ENCODE data around the gene FBXW2. TPM values are rescaled to one million over a fixed set of nuclear protein-coding genes. Genes with fewer than 3 reads are reported as not detected.

Gene FBXW2
- total RNA-seq, 2 donors from 2014 or later, result 63.2 to 77.1 TPM

GRCh38 chr9:120717176-120717575 is 76.0 kb downstream of the FBXW2 start:
- Histone ChIP-seq H3K4me3 (ENCODE audit: low read length) (no peak overlapping the region), H3K36me3 (ENCODE audit: control insufficient read depth, insufficient read depth, low read length) (no peaks in the 10 kb centered on the region), H3K9ac (ENCODE audit: extremely low read depth, low read length, poor library complexity, severe bottlenecking) (no peak overlapping the region), H3K4me1 (ENCODE audit: control insufficient read depth, insufficient read depth, low read length) (peaks cover 5% of the 10 kb centered on the region), H3K27ac (ENCODE audit: low read depth, low read length) (no peak overlapping the region), H3K9me3 (ENCODE audit: control insufficient read depth, low read length) (no peaks in the 10 kb centered on the region), H3K27me3 (ENCODE audit: control insufficient read depth, insufficient read depth, low read length, poor library complexity, severe bottlenecking) (peaks cover 14% of the 10 kb centered on the region)
- Mint-ChIP-seq H3K27ac (no peak overlapping the region), H3K9me3 (no peaks in the 10 kb centered on the region), H3K4me3 (no peak overlapping the region), H3K36me3 (ENCODE audit: low read depth) (no peaks in the 10 kb centered on the region), H3K4me1 (peaks cover 13% of the 10 kb centered on the region), H3K27me3 (ENCODE audit: insufficient read depth) (peaks cover 17% of the 10 kb centered on the region)
- TF ChIP-seq, protein P1, sequence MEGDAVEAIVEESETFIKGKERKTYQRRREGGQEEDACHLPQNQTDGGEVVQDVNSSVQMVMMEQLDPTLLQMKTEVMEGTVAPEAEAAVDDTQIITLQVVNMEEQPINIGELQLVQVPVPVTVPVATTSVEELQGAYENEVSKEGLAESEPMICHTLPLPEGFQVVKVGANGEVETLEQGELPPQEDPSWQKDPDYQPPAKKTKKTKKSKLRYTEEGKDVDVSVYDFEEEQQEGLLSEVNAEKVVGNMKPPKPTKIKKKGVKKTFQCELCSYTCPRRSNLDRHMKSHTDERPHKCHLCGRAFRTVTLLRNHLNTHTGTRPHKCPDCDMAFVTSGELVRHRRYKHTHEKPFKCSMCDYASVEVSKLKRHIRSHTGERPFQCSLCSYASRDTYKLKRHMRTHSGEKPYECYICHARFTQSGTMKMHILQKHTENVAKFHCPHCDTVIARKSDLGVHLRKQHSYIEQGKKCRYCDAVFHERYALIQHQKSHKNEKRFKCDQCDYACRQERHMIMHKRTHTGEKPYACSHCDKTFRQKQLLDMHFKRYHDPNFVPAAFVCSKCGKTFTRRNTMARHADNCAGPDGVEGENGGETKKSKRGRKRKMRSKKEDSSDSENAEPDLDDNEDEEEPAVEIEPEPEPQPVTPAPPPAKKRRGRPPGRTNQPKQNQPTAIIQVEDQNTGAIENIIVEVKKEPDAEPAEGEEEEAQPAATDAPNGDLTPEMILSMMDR (conservative IDR thresholded peaks at IDR 0.05), result no peak
- DNase-seq, result no peak
- 88 to 95% methylated on average over 1 to 2 of the region's 2 CpGs for WGBS, 2 experiments (ENCODE audit: insufficient coverage in 1 of 2, insufficient read length in 1 of 2)

DNA sequence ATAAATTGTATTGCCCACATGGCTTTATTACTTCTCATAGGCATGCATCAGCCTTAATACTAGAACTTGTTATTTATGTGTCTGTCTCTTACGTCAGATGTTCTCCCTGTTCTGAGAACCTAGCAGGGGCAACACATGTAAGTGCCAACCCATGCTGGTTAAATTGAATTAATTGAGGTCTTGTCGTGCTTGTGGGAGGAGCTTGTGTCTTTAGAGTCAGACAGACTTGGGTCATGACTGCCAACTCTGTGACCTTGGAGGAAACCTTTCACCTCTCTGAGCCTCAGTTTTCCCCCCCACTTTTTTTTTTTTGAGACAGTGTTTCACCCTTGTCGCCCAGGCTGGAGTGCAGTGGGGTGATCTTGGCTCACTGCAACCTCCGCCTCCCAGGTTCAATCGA is 76.7 kb downstream of the FBXW2 start:
- Histone ChIP-seq H3K9me3 (ENCODE audit: control insufficient read depth, low read length) (no peaks in the 10 kb centered on the region), H3K27me3 (ENCODE audit: control insufficient read depth, insufficient read depth, low read length, poor library complexity, severe bottlenecking) (peaks cover 17% of the 10 kb centered on the region), H3K27ac (ENCODE audit: low read depth, low read length) (no peak overlapping the region), H3K4me3 (ENCODE audit: low read length) (no peak overlapping the region), H3K36me3 (ENCODE audit: control insufficient read depth, insufficient read depth, low read length) (no peaks in the 10 kb centered on the region), H3K9ac (ENCODE audit: extremely low read depth, low read length, poor library complexity, severe bottlenecking) (no peak overlapping the region), H3K4me1 (ENCODE audit: control insufficient read depth, insufficient read depth, low read length) (peaks cover 5% of the 10 kb centered on the region)
- no peak for DNase-seq
- H3K4me3 Mint-ChIP-seq, result no peak overlapping the region
- WGBS, 2 experiments (ENCODE audit: insufficient coverage in 1 of 2, insufficient read length in 1 of 2), result 91 to 92% methylated on average over 5 of the region's 5 CpGs
- H3K27ac Mint-ChIP-seq, result no peak overlapping the region
- peaks cover 21% of the 10 kb centered on the region for H3K27me3 Mint-ChIP-seq (ENCODE audit: insufficient read depth)
- peaks cover 13% of the 10 kb centered on the region for H3K4me1 Mint-ChIP-seq
- TF ChIP-seq, protein P1 (conservative IDR thresholded peaks at IDR 0.05), result no peak
- no peaks in the 10 kb centered on the region for H3K9me3 Mint-ChIP-seq
- H3K36me3 Mint-ChIP-seq (ENCODE audit: low read depth), result no peaks in the 10 kb centered on the region

DNA sequence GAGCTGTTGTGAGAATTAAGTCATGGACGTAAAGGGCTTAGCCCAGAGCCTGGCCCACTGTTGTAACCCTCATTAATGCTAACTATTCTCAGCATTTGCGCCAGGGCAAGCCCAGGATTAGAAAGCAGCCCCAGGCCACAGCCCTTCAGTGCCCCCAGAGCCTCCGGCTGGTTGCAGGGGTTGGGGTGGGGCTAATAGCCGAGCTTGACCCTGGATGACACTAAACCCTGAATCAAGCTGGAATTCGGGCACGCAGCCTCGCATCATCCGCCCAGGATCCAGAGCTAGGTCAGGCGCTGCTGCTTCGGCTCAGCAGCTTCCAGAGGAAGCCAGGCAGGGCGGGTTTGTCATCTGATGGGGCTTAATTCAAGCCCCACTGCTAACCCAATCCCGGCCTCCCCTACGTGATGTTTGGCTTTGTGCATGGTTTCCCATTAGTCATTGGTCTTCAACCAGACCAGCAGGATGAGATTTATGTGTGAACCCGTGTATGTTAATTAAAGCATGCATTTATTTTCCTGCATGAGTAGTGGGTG is 77.8 kb downstream of the FBXW2 start:
- no peaks in the 10 kb centered on the region for H3K9me3 ChIP-seq (ENCODE audit: control insufficient read depth, low read length)
- Mint-ChIP-seq H3K36me3 (ENCODE audit: low read depth) (no peaks in the 10 kb centered on the region), H3K4me1 (peaks cover 20% of the 10 kb centered on the region), H3K4me3 (peak overlapping the region; percentile 80), H3K27ac (peak overlapping the region; percentile 75), H3K27me3 (ENCODE audit: insufficient read depth) (peaks cover 21% of the 10 kb centered on the region), H3K9me3 (no peaks in the 10 kb centered on the region)
- H3K36me3 ChIP-seq (ENCODE audit: control insufficient read depth, insufficient read depth, low read length), result no peaks in the 10 kb centered on the region
- H3K27ac ChIP-seq (ENCODE audit: low read depth, low read length), result peak overlapping the region; percentile 99
- H3K4me1 ChIP-seq (ENCODE audit: control insufficient read depth, insufficient read depth, low read length), result peaks cover 5% of the 10 kb centered on the region
- TF ChIP-seq, protein P1 (conservative IDR thresholded peaks at IDR 0.05), result no peak
- peak overlapping the region; percentile 89 for H3K4me3 ChIP-seq (ENCODE audit: low read length)
- peak; percentile 83 for DNase-seq
- H3K9ac ChIP-seq (ENCODE audit: extremely low read depth, low read length, poor library complexity, severe bottlenecking), result peak overlapping the region; percentile 76
- WGBS, 2 experiments (ENCODE audit: insufficient coverage in 1 of 2, insufficient read length in 1 of 2), result 51 to 67% methylated on average over 7 to 14 of the region's 14 CpGs
- peaks cover 17% of the 10 kb centered on the region for H3K27me3 ChIP-seq (ENCODE audit: control insufficient read depth, insufficient read depth, low read length, poor library complexity, severe bottlenecking)

All from endodermal cell (in vitro differentiated cells).